ENCODE data around the gene CFAP97.

DNA sequence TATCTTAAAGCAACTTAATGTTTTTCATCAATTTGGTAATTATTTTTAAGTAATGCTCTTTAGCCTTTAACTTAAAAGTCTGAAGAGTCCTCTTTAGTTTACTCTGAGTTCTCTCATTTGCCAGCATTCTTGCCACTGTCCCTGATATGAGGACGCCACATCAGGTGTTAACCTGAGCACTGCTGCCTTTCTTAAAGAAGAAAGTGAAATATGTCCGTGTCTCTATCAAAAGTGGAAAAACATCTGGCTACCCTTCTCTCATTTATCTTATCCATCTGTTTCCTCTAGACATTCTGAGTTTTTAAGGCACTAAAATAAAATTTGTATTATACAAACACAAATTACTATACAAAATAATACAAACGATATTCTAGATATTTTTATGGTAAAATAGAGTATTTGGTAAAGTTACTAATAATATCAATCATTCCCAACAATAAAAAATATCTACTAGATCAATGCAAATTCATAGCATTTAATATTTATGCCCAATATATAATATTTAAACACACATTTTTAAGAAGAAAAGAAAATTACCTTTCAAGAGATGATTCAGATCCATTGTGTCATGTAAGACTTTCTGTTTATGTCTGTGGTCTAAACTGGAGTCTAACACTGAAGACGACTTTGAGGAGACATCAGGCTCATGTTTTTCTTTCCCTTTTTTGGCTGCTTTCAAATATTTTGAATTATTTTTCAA, 14.0 kb downstream of the CFAP97 start:
- TF ChIP-seq, protein P1, sequence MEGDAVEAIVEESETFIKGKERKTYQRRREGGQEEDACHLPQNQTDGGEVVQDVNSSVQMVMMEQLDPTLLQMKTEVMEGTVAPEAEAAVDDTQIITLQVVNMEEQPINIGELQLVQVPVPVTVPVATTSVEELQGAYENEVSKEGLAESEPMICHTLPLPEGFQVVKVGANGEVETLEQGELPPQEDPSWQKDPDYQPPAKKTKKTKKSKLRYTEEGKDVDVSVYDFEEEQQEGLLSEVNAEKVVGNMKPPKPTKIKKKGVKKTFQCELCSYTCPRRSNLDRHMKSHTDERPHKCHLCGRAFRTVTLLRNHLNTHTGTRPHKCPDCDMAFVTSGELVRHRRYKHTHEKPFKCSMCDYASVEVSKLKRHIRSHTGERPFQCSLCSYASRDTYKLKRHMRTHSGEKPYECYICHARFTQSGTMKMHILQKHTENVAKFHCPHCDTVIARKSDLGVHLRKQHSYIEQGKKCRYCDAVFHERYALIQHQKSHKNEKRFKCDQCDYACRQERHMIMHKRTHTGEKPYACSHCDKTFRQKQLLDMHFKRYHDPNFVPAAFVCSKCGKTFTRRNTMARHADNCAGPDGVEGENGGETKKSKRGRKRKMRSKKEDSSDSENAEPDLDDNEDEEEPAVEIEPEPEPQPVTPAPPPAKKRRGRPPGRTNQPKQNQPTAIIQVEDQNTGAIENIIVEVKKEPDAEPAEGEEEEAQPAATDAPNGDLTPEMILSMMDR (IDR thresholded peaks at IDR 0.05; ENCODE audit: low read depth, low read length): no peak
- no peak for TF ChIP-seq EZH2phosphoT487 (IDR thresholded peaks at IDR 0.05; ENCODE audit: low read depth)
